Thyroid gland (tissue), 4 donors: ENCODE measurements around the gene SMCP. TPM values are rescaled to one million over a fixed set of nuclear protein-coding genes. Genes with fewer than 3 reads are reported as not detected.

ENCODE experiments used
- DNase-seq, 2 donors: peaks; one replicate each; pipeline ENCODE4 v3.0.0-alpha.2; 2019
- H3K27ac ChIP-seq, 3 donors: fragments of 200-600 bp; sonication (generic); 1 replicate in 2 of 3; 2 replicates in 1 of 3; pipeline ENCODE4 v1.5.1; 2016 to 2019; ENCODE audit warnings: mild to moderate bottlenecking in 1 of 3, moderate library complexity in 1 of 3
- H3K27me3 ChIP-seq: fragments of 200-600 bp; sonication (generic); one replicate; pipeline ENCODE4 v1.5.1; 2019
- H3K36me3 ChIP-seq, 2 donors: fragments of 200-600 bp; sonication (generic); one replicate each; pipeline ENCODE4 v1.5.1; 2016 to 2019
- H3K4me1 ChIP-seq, 2 donors: fragments of 200-600 bp; sonication (generic); one replicate each; pipeline ENCODE4 v1.5.1; 2017 to 2019
- H3K4me3 ChIP-seq, 3 donors: fragments of 200-600 bp; sonication (generic); replicated peaks in 1 of 3; 1 replicate in 2 of 3; 2 replicates in 1 of 3; pipeline ENCODE4 v1.5.1; 2016; ENCODE audit warnings: mild to moderate bottlenecking in 1 of 3
- H3K9me3 ChIP-seq: fragments of 200-600 bp; sonication (generic); one replicate; pipeline ENCODE4 v1.5.1; 2017
- CTCF ChIP-seq, 6 experiments: fragments of 200-600 bp in 3 of 6; fragments of 450-650 bp in 3 of 6; sonication (generic) in 3 of 6; IDR thresholded peaks; one replicate each; pipeline ENCODE4 v1.5.1; 2016 to 2019; ENCODE audit warnings: antibody characterized with exemption in 6 of 6, mild to moderate bottlenecking in 2 of 6, inconsistent platforms in 1 of 6, moderate library complexity in 1 of 6
- POLR2A ChIP-seq, 2 donors: fragments of 450-650 bp; IDR thresholded peaks; one replicate each; pipeline ENCODE4 v1.6.1; 2017; ENCODE audit warnings: antibody characterized with exemption in 2 of 2, mild to moderate bottlenecking in 2 of 2, moderate library complexity in 1 of 2
- WGBS, 2 donors: methylation state at CpG; one replicate each; pipeline ENCODE4 v1.1.5; 2017; 5-methylcytosine and 5-hydroxymethylcytosine counted together
- intact Hi-C: fragments of 100-400 bp; cut with DNase I; formaldehyde crosslinking; loops from one replicate; pipeline ENCODE4 v1.15.1; 2023
- total RNA-seq, 4 donors: library from RNA; depleted of rRNA; stranded (reverse); fragments of >200 nt; gene quantifications; one replicate each; pipeline ENCODE4 v1.2.3, GENCODE V29; 2016

Gene SMCP
- total RNA-seq, 4 donors from 2014 or later, result 2.6 TPM; not detected in 3

GRCh38 chr1:152859696-152860095, 18.4 kb upstream of the SMCP start, which contains the start of gene LCE7A:
LCE7A (plus strand) TSS chr1:152859996; CDS start chr1:152860698, 702 bp downstream.
- TF ChIP-seq POLR2A (IDR thresholded peaks at IDR 0.05), result no peak
- no peak for TF ChIP-seq CTCF (IDR thresholded peaks at IDR 0.05)
- DNase-seq, result no peak
- Histone ChIP-seq H3K36me3 (no peaks in the 10 kb centered on the region), H3K27me3 (no peaks in the 10 kb centered on the region), H3K9me3 (no peaks in the 10 kb centered on the region), H3K27ac (no peak within 1 kb of the TSS), H3K4me1 (no peaks in the 10 kb centered on the region), H3K4me3 (no peak within 1 kb of the TSS)
- intact Hi-C loops, result no loop called here
- 83 to 92% methylated on average over 3 of the region's 3 CpGs for WGBS, 2 donors

- TF ChIP-seq POLR2A (IDR thresholded peaks at IDR 0.05) (no peak), CTCF (IDR thresholded peaks at IDR 0.05) (no peak)
- no peaks in the 10 kb centered on the region for H3K27me3 ChIP-seq
- no peak for DNase-seq
- intact Hi-C loops, result no loop called here
- no peak overlapping the region for H3K27ac ChIP-seq
- H3K36me3 ChIP-seq, result no peaks in the 10 kb centered on the region
- 81 to 83% methylated on average over 3 of the region's 3 CpGs for WGBS, 2 donors
- no peaks in the 10 kb centered on the region for H3K4me1 ChIP-seq
- no peaks in the 10 kb centered on the region for H3K9me3 ChIP-seq
- H3K4me3 ChIP-seq, result no peak overlapping the region
These were observed 18.0 kb upstream of the SMCP start for GRCh38 chr1:152860129-152860528.

- Histone ChIP-seq H3K9me3 (no peaks in the 10 kb centered on the region), H3K4me1 (no peaks in the 10 kb centered on the region), H3K36me3 (no peaks in the 10 kb centered on the region), H3K4me3 (no peak overlapping the region), H3K27ac (no peak overlapping the region), H3K27me3 (no peaks in the 10 kb centered on the region)
- DNase-seq, result no peak
- 83 to 89% methylated on average over 4 of the region's 4 CpGs for WGBS, 2 donors
- TF ChIP-seq CTCF (IDR thresholded peaks at IDR 0.05) (no peak), POLR2A (IDR thresholded peaks at IDR 0.05) (no peak)
- intact Hi-C loops, result no loop called here
These were observed 16.7 kb upstream of the SMCP start for GRCh38 chr1:152861374-152861773.

- H3K4me3 ChIP-seq, result no peak overlapping the region
- no peaks in the 10 kb centered on the region for H3K36me3 ChIP-seq
- H3K4me1 ChIP-seq, result no peaks in the 10 kb centered on the region
- no peaks in the 10 kb centered on the region for H3K9me3 ChIP-seq
- no peak overlapping the region for H3K27ac ChIP-seq
- DNase-seq, result no peak
- no peaks in the 10 kb centered on the region for H3K27me3 ChIP-seq
- TF ChIP-seq POLR2A (IDR thresholded peaks at IDR 0.05), result no peak
- intact Hi-C loops, result no loop called here
These were observed 13.7 kb upstream of the SMCP start for GRCh38 chr1:152864443-152864842.

GRCh38 chr1:152866321-152866720, 11.8 kb upstream of the SMCP start:
- DNase-seq, result no peak
- 76 to 83% methylated on average over 2 of the region's 2 CpGs for WGBS, 2 donors

More at GRCh38 chr1:152866321-152866720, 11.8 kb upstream of the SMCP start:
- no peak overlapping the region for H3K4me3 ChIP-seq
- H3K9me3 ChIP-seq, result no peaks in the 10 kb centered on the region
- TF ChIP-seq POLR2A (IDR thresholded peaks at IDR 0.05), result no peak
- TF ChIP-seq CTCF (IDR thresholded peaks at IDR 0.05), result no peak
- no peaks in the 10 kb centered on the region for H3K27me3 ChIP-seq
- H3K27ac ChIP-seq, result no peak overlapping the region
- H3K36me3 ChIP-seq, result no peaks in the 10 kb centered on the region
- H3K4me1 ChIP-seq, result no peaks in the 10 kb centered on the region
- intact Hi-C loops, result no loop called here
